CD4-positive, alpha-beta T cell treated with Interleukin-6 at 100 ng/mL for 8 hours (primary cell): Measurements from ENCODE around the gene SLC27A1.
"Not testable (repeated sequence)": the region's sequence is repeated elsewhere in the genome, so short reads cannot be mapped to it uniquely, and the experiment has no call there.

ENCODE experiments used
- DNase-seq: peaks from one replicate; pipeline ENCODE4 v3.0.0-alpha.2; 2020; ENCODE audit warnings: mixed read lengths, low spot score

Gene SLC27A1

GRCh38 chr19:17487284-17488121, 17.2 kb downstream of the SLC27A1 start:
- no peak for DNase-seq

DNA sequence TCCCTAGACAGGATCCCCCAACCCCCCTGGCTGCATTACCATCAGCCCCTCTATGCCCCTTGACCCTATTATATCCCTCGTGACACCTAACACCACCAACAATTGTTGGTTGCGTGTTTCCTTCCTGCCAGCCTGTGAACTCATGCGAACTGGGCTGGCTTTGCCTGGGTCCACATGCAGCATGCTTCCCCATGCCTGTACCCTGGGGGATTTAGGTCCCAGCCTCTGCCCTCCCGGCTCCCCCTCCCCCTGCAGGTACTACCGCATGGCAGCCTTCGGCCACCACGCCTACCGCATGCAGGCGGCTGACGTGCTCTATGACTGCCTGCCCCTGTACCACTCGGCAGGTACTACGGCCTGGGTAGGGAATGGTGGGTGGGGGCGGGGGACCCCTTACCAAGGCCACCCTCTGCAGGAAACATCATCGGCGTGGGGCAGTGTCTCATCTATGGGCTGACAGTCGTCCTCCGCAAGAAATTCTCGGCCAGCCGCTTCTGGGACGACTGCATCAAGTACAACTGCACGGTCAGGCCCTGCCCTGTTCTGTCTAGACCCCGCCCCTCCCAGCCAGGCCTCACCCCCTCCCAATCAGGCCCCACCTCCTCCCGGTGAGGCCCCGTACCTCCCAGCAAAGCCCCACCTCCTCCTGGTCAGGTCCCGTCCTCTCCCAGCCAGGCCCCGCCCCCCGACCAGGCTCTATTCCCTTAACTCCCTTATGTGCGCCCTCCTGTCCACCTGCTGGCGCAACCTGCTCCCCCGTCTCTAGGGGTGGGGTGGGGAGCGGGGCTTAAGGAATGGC, 18.5 kb downstream of the SLC27A1 start:
- DNase-seq, result peak; percentile 82

DNA sequence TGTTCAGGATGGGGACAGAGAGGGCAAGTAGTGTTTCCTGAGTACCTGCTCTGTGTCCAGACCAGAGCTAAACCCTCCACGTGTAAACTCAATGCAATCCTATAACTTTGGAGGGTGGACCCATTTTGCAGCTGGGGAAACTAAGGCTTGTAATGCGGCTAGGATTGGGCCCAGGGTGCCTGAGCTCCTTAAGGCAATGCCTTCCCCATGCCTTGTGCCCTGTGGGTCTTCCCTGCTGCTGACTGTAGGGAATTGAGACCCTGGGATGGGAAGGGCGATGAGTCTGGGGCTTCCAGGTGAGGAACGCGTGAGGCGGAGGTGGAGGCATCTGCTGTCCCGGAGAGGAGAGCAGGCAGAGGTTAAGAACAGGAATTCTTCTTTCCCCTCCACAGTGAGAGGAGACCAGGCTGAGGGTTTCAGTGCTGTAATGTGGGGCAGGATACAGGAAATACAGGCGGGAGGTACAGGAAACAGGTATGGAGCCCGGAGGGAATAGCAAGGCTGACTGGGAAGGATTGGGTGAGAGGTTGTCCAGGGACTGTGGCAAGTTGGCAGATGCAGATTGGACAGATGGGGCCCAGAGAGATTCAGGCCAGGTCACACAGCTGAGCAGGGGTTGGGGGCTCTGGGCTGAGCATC, 19.2 kb downstream of the SLC27A1 start:
- no peak for DNase-seq

GRCh38 chr19:17490411-17490810, 20.1 kb downstream of the SLC27A1 start:
- peak; percentile 57 for DNase-seq

DNA sequence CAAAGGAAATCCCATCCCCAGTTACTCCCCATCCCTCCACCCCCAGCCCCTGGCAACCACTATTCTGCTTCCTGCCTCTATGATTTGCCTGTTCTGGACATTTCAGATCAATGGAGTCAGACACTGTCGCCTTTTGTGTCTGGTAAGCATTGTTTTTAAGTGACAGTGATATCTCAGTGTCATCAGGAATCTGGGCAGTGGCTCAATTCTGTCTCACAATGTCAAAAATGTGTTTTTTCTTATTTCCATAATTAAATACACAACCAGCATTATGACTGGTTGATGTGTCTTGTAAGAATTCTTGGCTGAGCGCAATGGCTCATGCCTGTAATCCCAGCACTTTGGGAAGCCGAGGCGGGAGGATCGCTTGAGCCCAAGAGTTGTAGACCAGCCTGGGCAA, 21.0 kb downstream of the SLC27A1 start:
- DNase-seq, result no peak

DNA sequence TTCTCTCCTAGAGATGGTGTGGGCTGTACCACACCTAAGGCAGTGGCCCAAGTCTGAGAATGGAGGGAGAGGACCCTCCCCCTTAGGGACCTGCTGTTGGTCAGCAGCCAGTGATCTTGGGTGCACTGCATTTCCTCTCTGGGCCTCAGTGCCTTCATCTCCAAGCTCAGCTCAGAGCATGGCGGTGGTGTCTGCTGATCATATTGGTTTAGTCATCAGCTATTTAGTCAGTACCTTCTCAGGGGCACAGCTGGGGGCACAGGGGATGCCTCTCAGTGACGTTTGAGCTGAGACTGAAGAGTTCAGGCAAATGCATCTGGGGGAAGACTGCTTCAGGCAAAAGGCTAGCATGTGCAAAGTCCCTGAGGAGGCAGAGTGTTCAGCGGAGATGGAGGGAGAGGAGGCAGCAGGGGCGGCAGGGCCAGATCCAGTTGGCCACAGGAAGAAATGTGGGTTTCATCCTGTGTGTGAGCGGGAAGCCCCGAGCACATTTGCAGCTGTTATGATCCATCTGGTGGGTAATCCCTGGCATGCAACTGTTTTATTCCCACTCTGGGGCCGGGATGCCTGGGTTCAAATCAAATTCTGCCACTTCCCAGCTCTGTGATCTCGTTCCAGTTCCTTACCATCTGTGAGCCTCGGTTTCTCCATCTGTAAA, 25.4 kb downstream of the SLC27A1 start:
- DNase-seq, result no peak

DNA sequence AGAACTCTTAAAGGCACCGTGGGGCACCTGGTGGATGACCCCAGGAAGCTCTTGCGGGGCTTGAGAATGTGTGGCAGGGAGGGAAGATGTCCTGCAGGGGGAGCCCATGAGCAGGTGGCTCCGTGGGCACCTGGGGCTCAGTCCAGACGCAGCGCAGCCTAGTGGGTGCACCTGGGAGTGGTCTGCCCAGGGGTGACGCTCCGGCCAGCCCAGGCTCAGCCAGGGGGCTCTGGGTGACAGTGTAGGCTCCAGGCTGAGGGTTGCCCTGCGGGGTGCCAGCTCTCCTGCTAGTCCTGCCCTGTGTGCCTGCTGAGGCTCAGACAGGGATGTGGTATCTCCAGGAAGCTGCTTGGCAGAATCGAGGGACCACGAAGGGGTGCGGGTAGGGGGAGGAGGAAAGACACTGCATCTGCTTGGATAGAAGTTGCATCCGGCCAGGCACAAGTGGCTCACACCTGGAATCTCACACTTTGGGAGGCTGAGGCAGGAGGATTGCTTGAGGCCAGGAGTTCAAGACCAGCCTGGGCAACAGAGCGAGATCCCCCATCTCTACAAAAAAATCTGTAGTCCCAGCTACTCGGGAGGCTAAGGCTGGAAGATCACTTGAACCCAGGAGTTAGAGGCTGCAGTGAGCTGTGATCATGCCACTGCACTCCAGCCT, 26.1 kb downstream of the SLC27A1 start:
- peak; percentile 78 for DNase-seq

GRCh38 chr19:17497149-17497798, 26.9 kb downstream of the SLC27A1 start:
- no peak for DNase-seq

DNA sequence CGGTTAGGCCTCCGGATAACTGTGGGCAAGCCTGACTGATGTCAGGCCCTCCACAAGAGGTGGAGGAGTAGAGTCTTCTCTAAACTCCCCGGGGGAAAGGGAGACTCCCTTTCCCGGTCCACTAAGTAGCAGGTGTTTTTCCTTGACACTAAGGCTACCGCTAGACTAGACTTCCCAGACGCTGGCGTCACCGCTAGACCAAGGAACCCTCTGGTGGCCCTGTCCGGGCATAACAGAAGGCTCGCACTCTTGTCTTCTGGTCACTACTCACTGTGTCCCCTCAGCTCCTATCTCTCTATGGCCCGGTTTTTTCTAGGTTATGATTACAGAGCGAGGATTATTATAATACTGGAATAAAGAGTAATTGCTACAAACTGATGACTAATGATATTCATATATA, 28.7 kb downstream of the SLC27A1 start:
- DNase-seq, result not testable (repeated sequence)

DNA sequence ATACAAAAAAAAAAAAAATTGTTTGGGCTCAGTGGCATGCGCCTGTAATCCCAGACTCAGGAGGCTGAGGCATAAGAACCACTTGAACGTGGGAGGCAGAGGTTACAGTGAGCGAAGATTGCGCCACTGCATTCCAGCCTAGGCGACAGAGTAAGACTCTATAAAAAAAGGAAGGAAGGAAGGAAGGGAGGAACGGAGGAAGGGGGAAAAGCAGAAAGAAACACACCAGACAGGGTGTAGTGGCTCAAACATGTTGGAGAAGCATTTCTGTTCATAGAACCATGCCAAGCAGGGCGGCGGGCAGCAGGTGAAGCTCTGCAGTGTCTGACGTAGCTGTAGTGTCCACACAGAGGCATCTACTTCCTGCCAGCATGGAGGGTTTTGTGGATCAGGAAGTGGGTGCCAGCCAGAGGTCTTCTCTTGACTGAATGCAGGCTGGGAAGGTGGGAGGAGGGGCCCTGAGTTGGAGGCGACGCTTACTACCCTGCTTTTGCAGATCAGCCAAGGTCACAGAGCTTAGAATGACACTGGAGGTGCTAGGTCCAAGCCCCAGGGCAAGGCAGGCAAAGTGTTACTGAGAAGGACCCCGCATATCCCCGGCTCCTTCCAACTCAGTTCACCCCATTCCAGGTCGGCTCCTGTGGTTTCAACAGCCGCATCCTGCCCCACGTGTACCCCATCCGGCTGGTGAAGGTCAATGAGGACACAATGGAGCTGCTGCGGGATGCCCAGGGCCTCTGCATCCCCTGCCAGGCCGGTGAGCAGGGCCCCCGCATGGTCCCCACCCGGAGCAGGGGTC, 29.5 kb downstream of the SLC27A1 start:
- DNase-seq, result no peak

GRCh38 chr19:17500447-17501198, 30.3 kb downstream of the SLC27A1 start:
- no peak for DNase-seq

GRCh38 chr19:17503240-17503639, 32.9 kb downstream of the SLC27A1 start:
- no peak for DNase-seq

DNA sequence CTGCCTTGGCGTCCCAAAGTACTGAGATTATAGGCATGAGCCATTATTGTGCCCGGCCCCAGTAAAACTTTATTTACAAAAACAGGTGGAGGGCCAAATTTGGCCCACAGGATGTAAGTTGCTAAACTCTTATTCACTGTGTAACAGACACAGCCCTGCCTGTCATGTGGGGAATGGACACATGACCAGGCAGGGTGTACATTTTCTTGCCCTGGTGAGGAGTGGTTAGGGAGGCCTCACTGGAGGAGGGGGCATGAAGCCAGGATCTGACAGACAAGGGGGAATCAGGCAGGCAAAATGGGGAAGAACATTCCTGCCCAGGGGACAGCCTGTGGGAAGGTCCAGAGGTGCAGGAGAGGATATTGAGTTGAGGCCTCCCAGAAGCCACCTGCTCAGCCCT, 33.7 kb downstream of the SLC27A1 start:
- no peak for DNase-seq

DNA sequence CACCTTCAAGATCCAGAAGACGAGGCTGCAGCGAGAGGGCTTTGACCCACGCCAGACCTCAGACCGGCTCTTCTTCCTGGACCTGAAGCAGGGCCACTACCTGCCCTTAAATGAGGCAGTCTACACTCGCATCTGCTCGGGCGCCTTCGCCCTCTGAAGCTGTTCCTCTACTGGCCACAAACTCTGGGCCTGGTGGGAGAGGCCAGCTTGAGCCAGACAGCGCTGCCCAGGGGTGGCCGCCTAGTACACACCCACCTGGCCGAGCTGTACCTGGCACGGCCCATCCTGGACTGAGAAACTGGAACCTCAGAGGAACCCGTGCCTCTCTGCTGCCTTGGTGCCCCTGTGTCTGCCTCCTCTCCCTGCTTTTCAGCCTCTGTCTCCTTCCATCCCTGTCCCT, 34.1 kb downstream of the SLC27A1 start:
- DNase-seq, result no peak

DNA sequence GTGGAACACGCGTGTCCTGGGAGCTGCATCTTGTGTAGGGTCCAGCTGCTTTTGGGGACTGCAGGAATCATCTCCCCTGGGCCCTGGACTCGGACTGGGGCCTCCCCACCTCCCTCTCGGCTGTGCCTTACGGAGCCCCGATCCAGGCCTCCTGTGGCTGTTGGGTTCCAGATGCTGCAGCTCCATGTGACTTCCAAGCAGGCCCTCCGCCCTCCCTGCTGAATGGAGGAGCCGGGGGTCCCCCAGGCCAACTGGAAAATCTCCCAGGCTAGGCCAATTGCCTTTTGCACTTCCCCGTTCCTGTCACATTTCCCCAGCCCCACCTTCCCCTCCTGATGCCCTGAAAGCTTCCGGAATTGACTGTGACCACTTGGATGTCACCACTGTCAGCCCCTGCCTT, 34.9 kb downstream of the SLC27A1 start:
- DNase-seq, result no peak

DNA sequence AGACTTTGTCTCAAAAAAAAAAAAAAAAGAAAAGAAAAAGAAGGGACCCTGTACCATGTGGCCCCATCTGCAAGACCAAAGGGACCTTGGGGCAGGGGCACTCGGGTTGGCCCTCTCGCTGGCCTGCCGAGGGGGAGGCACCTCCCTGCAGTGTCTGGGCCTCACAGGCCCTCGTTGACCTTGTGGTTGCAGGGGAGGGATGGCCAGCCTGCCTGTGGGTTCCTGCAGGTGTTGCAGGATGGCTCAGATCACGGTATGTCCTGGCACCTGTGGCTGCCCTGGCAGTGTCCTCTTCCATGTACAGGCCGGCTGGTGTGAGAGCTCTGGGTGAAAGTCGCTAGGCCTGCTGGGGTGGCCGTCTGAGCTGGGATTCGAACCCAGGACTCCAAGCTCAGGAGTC, 36.4 kb downstream of the SLC27A1 start:
- no peak for DNase-seq

DNA sequence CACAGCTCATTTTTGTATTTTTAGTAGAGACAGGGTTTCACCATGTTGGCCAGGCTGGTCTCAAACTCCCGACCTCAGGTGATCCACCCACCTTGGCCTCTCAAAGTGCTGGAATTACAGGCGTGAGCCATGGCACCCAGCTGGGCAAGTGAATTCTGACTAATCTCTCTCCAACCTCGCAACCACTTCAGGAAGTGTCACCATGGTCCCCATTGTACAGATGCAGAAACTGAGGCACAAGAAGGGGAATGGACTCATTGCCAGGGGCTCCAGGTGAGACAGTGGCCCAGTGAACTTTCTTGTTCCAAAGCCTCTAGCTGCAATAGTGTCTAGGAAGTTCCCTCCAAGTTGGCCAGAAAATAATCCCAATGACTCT, 38.2 kb downstream of the SLC27A1 start:
- DNase-seq, result not testable (repeated sequence)

DNA sequence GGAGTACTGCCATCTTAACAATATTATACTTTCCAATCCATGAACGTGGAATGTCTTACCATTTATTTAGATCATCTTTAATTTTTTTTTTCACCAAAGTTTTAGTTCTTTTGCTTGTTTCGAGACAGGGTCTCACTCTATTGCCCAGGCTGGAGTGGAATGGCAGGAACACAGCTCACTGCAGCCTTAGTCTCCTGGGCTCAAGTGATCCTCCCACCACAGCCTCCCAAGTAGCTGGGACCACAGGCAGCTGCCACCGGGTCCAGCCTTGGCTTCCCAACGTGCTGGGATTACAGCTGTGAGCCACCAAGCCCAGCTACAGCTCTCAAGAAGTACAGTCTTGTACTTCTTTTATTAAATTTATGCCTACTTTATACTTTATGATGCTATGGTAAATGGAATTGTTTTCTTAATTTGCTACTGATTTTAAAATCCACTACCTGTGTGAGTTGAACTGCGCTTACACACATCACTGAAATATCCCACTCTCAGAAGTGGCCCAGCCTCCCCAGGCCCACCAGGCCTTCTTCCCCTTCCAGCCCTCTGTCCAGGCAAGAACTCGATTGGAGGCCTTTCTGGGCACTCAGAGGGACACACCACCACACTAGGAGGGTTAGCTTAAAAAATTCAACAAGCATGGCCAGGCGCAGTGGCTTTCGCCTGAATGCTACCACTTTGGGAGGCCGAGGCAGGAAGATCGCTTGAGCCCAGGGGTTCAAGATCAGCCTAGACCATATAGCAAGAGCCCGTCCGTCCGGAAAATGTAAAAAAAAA, 40.1 kb downstream of the SLC27A1 start:
- DNase-seq, result no peak
